PC-3 (cell line): ENCODE results near the gene RYR2. TPM values are rescaled to one million over a fixed set of nuclear protein-coding genes. Genes with fewer than 3 reads are reported as not detected.

Experiments
- ATAC-seq: fragments of 200-7000 bp; cut with Tn5 transposase; 2 replicates; pipeline ENCODE4 v1.9.1; 2020; ENCODE audit warnings: mild to moderate bottlenecking, moderate library complexity
- BruUV-seq: library from RNA; stranded (reverse); fragments of 400-500 nt; replicated peaks from 2 replicates; lab custom pipeline; 2021; lab: Mats Ljungman, UMichigan
- CTCF ChIA-PET: fragments of 300-600 bp; sonication (Branson Sonifier 250); formaldehyde crosslinking; loops from one replicate; lab custom pipeline; 2022; ENCODE audit warnings: antibody characterized with exemption; lab: Charles Lee
- POLR2A ChIA-PET: fragments of 300-600 bp; sonication (Branson Sonifier 250); formaldehyde crosslinking; loops from one replicate; lab custom pipeline; 2022; ENCODE audit warnings: antibody characterized with exemption; ENCODE audit not compliant: unreplicated experiment; lab: Charles Lee
- DNase-seq: peaks from one replicate; pipeline ENCODE4 v3.0.0-alpha.2; 2015
- H2AFZ ChIP-seq: fragments of 300-600 bp; sonication (generic); 2 replicates; pipeline ENCODE4 v1.6.0; 2016; ENCODE audit warnings: antibody characterized with exemption, low read length
- H3F3A ChIP-seq: fragments of 300-600 bp; sonication (generic); one replicate; pipeline ENCODE4 v1.6.0; 2017; ENCODE audit warnings: antibody characterized with exemption, low read length, control low read depth, mild to moderate bottlenecking; ENCODE audit not compliant: unreplicated experiment
- H3K27ac ChIP-seq: fragments of 300-600 bp; sonication (generic); 2 replicates; pipeline ENCODE4 v1.5.1; 2016; ENCODE audit warnings: mild to moderate bottlenecking, low read length
- H3K27me3 ChIP-seq: fragments of 300-600 bp; sonication (generic); 2 replicates; pipeline ENCODE4 v1.6.1; 2016; ENCODE audit warnings: low read length, mixed read lengths
- H3K36me3 ChIP-seq: fragments of 300-600 bp; sonication (generic); 2 replicates; pipeline ENCODE4 v1.6.1; 2016; ENCODE audit warnings: low read depth, mixed run types, low read length, mixed read lengths
- H3K4me1 ChIP-seq: fragments of 300-600 bp; sonication (generic); 2 replicates; pipeline ENCODE4 v1.5.1; 2016; ENCODE audit warnings: low read length; ENCODE audit not compliant: insufficient read depth
- H3K4me2 ChIP-seq: fragments of 300-600 bp; sonication (generic); 2 replicates; pipeline ENCODE4 v1.6.0; 2016; ENCODE audit warnings: low read length
- H3K4me3 ChIP-seq: fragments of 300-600 bp; sonication (generic); 2 replicates; pipeline ENCODE4 v1.5.1; 2016; ENCODE audit warnings: mild to moderate bottlenecking, low read length, mixed read lengths
- H3K79me2 ChIP-seq: fragments of 300-600 bp; sonication (generic); 2 replicates; pipeline ENCODE4 v1.6.1; 2017; ENCODE audit warnings: low read length, mixed read lengths
- H3K9ac ChIP-seq: fragments of 300-600 bp; sonication (generic); 2 replicates; pipeline ENCODE4 v1.6.0; 2016; ENCODE audit warnings: mild to moderate bottlenecking, low read length
- H3K9me2 ChIP-seq: fragments of 300-600 bp; sonication (generic); replicated peaks from 2 replicates; pipeline ENCODE4 v1.6.1; 2016; ENCODE audit warnings: mixed run types, low read length, mixed read lengths
- H3K9me3 ChIP-seq: fragments of 300-600 bp; sonication (generic); 2 replicates; pipeline ENCODE4 v1.6.1; 2016; ENCODE audit warnings: low read length, mixed read lengths
- H4K20me1 ChIP-seq: fragments of 300-600 bp; sonication (generic); 2 replicates; pipeline ENCODE4 v1.6.1; 2016; ENCODE audit warnings: low read length, mixed read lengths
- EZH2 ChIP-seq: fragments of 300-600 bp; sonication (generic); IDR thresholded peaks from one replicate; pipeline ENCODE4 v1.6.1; 2017; ENCODE audit warnings: antibody characterized with exemption, mild to moderate bottlenecking, low read length; ENCODE audit not compliant: unreplicated experiment
- EZH2phosphoT487 ChIP-seq: fragments of 300-600 bp; sonication (generic); IDR thresholded peaks from 2 replicates; pipeline ENCODE4 v1.6.1; 2018; ENCODE audit warnings: mild to moderate bottlenecking, antibody characterized with exemption, low read length, borderline replicate concordance
- intact Hi-C: fragments of 100-400 bp; cut with micrococcal nuclease; formaldehyde crosslinking; loops from 2 replicates; pipeline ENCODE4 v1.9.0; 2023
- total RNA-seq: library from RNA; depleted of rRNA; stranded (reverse); fragments of >200 nt; gene quantifications from 2 replicates; pipeline ENCODE4 v1.2.3, GENCODE V29; 2014
- TF ChIP-seq, protein P1 (sequence below): fragments of 300-600 bp; sonication (generic); conservative IDR thresholded peaks from 2 replicates; pipeline ENCODE4 v1.5.1; 2017; ENCODE audit warnings: antibody characterized with exemption, low read depth, mild to moderate bottlenecking, low read length

Gene RYR2
- total RNA-seq, 1 experiment from 2014 or later: not detected

DNA sequence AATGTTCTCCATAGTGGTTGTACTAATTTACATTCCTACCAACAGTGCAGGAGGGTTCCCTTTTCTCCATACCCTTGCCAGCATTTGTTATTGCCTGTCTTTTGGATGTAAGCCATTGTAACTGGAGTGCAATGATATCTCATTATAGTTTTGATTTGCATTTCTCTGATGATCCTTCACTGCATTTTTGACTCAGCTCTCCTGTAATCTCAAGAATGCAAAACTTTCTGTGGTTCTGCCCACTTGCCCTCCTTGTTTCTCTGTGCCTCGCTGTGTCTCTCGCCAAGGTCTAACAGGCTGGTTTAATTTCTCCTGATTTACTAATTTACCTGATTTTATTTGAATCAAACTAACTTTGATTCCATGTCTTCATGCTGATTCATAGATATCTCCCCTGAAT, 440.8 kb downstream of the RYR2 start:
- Histone ChIP-seq H3F3A (no peaks in the 10 kb centered on the region), H3K9ac (no peak overlapping the region), H3K9me3 (no peaks in the 10 kb centered on the region), H3K9me2 (no peaks in the 10 kb centered on the region), H3K36me3 (no peaks in the 10 kb centered on the region), H3K27me3 (0 out of 2 replicates have a peak, but pooled peaks cover 5% of the 10 kb centered on the region), H2AFZ (no peak overlapping the region), H3K4me1 (no peaks in the 10 kb centered on the region), H3K27ac (no peak overlapping the region), H3K79me2 (no peaks in the 10 kb centered on the region), H3K4me2 (no peak overlapping the region), H3K4me3 (no peak overlapping the region), H4K20me1 (no peaks in the 10 kb centered on the region)
- no TSS peak for BruUV-seq
- ATAC-seq (no peak), DNase-seq (no peak)
- ChIA-PET POLR2A (no interaction called here), CTCF (no interaction called here)
- intact Hi-C loops: no loop called here
- TF ChIP-seq EZH2phosphoT487 (no peak), EZH2 (no peak)
- TF ChIP-seq, protein P1, sequence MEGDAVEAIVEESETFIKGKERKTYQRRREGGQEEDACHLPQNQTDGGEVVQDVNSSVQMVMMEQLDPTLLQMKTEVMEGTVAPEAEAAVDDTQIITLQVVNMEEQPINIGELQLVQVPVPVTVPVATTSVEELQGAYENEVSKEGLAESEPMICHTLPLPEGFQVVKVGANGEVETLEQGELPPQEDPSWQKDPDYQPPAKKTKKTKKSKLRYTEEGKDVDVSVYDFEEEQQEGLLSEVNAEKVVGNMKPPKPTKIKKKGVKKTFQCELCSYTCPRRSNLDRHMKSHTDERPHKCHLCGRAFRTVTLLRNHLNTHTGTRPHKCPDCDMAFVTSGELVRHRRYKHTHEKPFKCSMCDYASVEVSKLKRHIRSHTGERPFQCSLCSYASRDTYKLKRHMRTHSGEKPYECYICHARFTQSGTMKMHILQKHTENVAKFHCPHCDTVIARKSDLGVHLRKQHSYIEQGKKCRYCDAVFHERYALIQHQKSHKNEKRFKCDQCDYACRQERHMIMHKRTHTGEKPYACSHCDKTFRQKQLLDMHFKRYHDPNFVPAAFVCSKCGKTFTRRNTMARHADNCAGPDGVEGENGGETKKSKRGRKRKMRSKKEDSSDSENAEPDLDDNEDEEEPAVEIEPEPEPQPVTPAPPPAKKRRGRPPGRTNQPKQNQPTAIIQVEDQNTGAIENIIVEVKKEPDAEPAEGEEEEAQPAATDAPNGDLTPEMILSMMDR: no peak

DNA sequence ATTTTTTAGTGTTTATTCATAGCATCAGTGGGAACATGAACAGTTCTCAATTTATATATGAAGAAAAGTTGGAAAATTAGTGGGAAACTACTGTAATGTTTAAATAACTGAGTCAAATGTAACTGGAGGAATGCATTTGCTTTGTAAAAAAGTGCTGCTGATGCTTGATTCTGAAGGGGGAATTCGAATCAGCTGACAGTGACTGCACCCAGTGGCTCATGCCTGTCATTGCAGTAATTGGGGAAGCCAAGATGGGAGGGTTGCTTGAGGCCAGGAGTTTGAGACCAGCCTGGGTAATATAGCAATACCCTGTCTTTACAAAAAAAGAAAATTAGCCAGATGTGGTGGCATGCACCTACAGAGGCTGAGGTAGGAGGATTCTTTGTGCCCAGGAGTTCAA, 450.4 kb downstream of the RYR2 start:
- H3K27me3 ChIP-seq: no peaks in the 10 kb centered on the region
- H3K4me1 ChIP-seq: no peaks in the 10 kb centered on the region
- no peak overlapping the region for H3K4me3 ChIP-seq
- CTCF ChIA-PET: no interaction called here
- H3K79me2 ChIP-seq: no peaks in the 10 kb centered on the region
- no TSS peak for BruUV-seq
- H3K9ac ChIP-seq: no peak overlapping the region
- no peaks in the 10 kb centered on the region for H3K9me2 ChIP-seq
- TF ChIP-seq EZH2phosphoT487 (no peak), EZH2 (no peak)
- TF ChIP-seq, protein P1: no peak
- ATAC-seq: no peak
- intact Hi-C loops: no loop called here
- H3K36me3 ChIP-seq: no peaks in the 10 kb centered on the region
- no peaks in the 10 kb centered on the region for H3K9me3 ChIP-seq
- DNase-seq: no peak
- H3K4me2 ChIP-seq: no peak overlapping the region
- no peaks in the 10 kb centered on the region for H4K20me1 ChIP-seq
- no peak overlapping the region for H3K27ac ChIP-seq
- no peaks in the 10 kb centered on the region for H3F3A ChIP-seq
- H2AFZ ChIP-seq: no peak overlapping the region
- POLR2A ChIA-PET: no interaction called here

DNA sequence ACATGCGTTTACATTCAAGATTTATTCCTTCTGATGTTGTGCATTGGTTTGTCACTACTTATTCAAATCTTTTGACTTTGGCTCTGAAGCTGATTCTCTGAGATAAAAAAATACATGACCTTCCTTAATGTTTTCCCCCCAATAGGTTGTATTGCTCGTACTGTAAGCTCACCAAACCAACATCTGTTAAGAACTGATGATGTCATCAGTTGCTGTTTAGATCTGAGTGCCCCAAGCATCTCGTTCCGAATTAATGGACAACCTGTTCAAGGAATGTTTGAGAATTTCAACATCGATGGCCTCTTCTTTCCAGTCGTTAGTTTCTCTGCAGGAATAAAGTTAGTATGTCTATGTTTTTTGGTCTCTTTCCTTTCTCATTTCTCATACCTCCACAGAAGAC, 458.6 kb downstream of the RYR2 start:
- Histone ChIP-seq H3K4me2 (no peak overlapping the region), H4K20me1 (no peaks in the 10 kb centered on the region), H3K4me1 (no peaks in the 10 kb centered on the region), H3K9ac (no peak overlapping the region), H3K79me2 (no peaks in the 10 kb centered on the region), H3K27ac (no peak overlapping the region), H3K36me3 (no peaks in the 10 kb centered on the region), H2AFZ (no peak overlapping the region), H3K9me2 (no peaks in the 10 kb centered on the region), H3K4me3 (no peak overlapping the region), H3F3A (no peaks in the 10 kb centered on the region), H3K9me3 (no peaks in the 10 kb centered on the region), H3K27me3 (peaks cover 27% of the 10 kb centered on the region)
- CTCF ChIA-PET: no interaction called here
- intact Hi-C loops: no loop called here
- no peak for DNase-seq
- no peak for ATAC-seq
- no TSS peak for BruUV-seq
- POLR2A ChIA-PET: no interaction called here
- no peak for TF ChIP-seq EZH2
- TF ChIP-seq, protein P1: no peak
- TF ChIP-seq EZH2phosphoT487: no peak
